ENCODE data around the gene PON3. TPM values are rescaled to one million over a fixed set of nuclear protein-coding genes. Genes with fewer than 3 reads are reported as not detected.
A peak's percentile ranks its signal among the peaks of the same experiment; 100 is the strongest.

Gene PON3
- total and polyA plus RNA-seq, 2 of the 13 experiments (the other 11 are each of a cell fraction or from before 2014, with no cell fraction given) = 23.6 to 37.8 TPM

DNA sequence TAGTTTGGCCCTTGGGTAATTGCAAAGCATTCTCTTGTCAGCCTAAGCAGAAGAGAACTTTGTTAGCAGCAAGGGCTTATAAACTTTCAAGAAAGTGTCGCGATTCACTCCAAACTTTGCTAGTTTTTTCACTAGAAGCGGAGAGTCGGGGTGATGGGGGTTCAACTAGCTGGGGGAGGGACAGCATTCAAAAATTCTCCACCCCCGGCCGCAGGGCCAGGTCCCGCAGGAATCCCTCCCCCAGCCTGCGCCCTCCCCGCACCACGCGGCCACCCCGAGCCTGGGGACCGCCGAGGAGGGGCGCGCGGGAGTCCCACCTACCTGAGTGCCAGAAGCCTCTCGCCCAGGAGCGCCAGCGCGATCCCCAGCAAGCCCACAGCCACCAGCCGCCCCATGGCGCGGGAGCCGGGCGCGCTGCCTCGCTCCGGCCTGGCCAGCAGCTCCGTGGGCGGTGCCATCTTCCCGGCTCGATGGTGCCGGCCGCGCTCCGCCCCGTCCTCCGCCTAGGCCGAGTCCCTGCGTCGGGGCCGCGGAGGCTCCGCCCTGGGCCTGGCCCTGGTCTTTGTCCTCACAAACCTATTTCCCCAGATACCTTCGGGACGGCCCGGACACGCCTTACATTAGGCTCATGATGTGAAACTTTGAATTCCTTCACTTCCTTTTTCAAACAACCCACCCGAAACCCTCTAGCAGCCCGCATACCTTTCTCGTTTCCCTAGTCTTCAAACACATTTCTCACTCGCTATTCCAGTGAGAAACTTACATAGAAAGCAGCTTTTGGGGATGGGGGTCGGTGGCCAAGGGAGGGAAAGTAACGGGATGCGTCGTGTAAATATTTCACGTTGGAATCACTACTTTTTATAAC lies 38.6 kb upstream of the PON3 start, which contains the start of gene PON2 (continued):
- TF ChIP-seq BHLHE40 (IDR thresholded peaks at IDR 0.05; ENCODE audit: low read length) = no peak
- TF ChIP-seq ZNF446 (CRISPR knock-in tag; IDR thresholded peaks at IDR 0.05) = peak; percentile 83; the same call in 1 of the 2 replicates
- peak; percentile 87 for TF ChIP-seq ARNT2 (CRISPR knock-in tag; IDR thresholded peaks at IDR 0.05; ENCODE audit: low read depth)
- peak; percentile 96 for TF ChIP-seq ZFY (CRISPR knock-in tag; IDR thresholded peaks at IDR 0.05)
- TF ChIP-seq, protein P1, sequence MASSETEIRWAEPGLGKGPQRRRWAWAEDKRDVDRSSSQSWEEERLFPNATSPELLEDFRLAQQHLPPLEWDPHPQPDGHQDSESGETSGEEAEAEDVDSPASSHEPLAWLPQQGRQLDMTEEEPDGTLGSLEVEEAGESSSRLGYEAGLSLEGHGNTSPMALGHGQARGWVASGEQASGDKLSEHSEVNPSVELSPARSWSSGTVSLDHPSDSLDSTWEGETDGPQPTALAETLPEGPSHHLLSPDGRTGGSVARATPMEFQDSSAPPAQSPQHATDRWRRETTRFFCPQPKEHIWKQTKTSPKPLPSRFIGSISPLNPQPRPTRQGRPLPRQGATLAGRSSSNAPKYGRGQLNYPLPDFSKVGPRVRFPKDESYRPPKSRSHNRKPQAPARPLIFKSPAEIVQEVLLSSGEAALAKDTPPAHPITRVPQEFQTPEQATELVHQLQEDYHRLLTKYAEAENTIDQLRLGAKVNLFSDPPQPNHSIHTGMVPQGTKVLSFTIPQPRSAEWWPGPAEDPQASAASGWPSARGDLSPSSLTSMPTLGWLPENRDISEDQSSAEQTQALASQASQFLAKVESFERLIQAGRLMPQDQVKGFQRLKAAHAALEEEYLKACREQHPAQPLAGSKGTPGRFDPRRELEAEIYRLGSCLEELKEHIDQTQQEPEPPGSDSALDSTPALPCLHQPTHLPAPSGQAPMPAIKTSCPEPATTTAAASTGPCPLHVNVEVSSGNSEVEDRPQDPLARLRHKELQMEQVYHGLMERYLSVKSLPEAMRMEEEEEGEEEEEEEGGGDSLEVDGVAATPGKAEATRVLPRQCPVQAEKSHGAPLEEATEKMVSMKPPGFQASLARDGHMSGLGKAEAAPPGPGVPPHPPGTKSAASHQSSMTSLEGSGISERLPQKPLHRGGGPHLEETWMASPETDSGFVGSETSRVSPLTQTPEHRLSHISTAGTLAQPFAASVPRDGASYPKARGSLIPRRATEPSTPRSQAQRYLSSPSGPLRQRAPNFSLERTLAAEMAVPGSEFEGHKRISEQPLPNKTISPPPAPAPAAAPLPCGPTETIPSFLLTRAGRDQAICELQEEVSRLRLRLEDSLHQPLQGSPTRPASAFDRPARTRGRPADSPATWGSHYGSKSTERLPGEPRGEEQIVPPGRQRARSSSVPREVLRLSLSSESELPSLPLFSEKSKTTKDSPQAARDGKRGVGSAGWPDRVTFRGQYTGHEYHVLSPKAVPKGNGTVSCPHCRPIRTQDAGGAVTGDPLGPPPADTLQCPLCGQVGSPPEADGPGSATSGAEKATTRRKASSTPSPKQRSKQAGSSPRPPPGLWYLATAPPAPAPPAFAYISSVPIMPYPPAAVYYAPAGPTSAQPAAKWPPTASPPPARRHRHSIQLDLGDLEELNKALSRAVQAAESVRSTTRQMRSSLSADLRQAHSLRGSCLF (CRISPR knock-in tag; IDR thresholded peaks at IDR 0.05; ENCODE audit: borderline replicate concordance) = no peak
- TF ChIP-seq ZNF841 (CRISPR knock-in tag; IDR thresholded peaks at IDR 0.05; ENCODE audit: borderline replicate concordance) = no peak
- TF ChIP-seq NFATC3 (CRISPR knock-in tag; IDR thresholded peaks at IDR 0.05) = 0 out of 2 replicates have a peak, but pooled peaks have one; percentile 56
- no peak for TF ChIP-seq NR2F1 (CRISPR knock-in tag; IDR thresholded peaks at IDR 0.05)
- TF ChIP-seq ESRRA (CRISPR knock-in tag; IDR thresholded peaks at IDR 0.05; ENCODE audit: low read depth) = no peak
- no peak for TF ChIP-seq TCF7L2 (IDR thresholded peaks at IDR 0.05; ENCODE audit: low read depth, low read length)
- TF ChIP-seq SIN3B (IDR thresholded peaks at IDR 0.05; ENCODE audit: low read length) = no peak
- TF ChIP-seq FOXK2 (IDR thresholded peaks at IDR 0.05) = no peak
- no peak for TF ChIP-seq ZNF569 (CRISPR knock-in tag; IDR thresholded peaks at IDR 0.05; ENCODE audit: borderline replicate concordance)
- TF ChIP-seq ZNF207 (IDR thresholded peaks at IDR 0.05; ENCODE audit: borderline replicate concordance) = no peak
- TF ChIP-seq, protein P2, sequence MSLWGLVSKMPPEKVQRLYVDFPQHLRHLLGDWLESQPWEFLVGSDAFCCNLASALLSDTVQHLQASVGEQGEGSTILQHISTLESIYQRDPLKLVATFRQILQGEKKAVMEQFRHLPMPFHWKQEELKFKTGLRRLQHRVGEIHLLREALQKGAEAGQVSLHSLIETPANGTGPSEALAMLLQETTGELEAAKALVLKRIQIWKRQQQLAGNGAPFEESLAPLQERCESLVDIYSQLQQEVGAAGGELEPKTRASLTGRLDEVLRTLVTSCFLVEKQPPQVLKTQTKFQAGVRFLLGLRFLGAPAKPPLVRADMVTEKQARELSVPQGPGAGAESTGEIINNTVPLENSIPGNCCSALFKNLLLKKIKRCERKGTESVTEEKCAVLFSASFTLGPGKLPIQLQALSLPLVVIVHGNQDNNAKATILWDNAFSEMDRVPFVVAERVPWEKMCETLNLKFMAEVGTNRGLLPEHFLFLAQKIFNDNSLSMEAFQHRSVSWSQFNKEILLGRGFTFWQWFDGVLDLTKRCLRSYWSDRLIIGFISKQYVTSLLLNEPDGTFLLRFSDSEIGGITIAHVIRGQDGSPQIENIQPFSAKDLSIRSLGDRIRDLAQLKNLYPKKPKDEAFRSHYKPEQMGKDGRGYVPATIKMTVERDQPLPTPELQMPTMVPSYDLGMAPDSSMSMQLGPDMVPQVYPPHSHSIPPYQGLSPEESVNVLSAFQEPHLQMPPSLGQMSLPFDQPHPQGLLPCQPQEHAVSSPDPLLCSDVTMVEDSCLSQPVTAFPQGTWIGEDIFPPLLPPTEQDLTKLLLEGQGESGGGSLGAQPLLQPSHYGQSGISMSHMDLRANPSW (CRISPR knock-in tag; IDR thresholded peaks at IDR 0.05; ENCODE audit: borderline replicate concordance) = no peak
- no peak for TF ChIP-seq SRSF4 (IDR thresholded peaks at IDR 0.05; ENCODE audit: low read depth, low read length, poor library complexity, severe bottlenecking)
- TF ChIP-seq JUNB (CRISPR knock-in tag; IDR thresholded peaks at IDR 0.05; ENCODE audit: borderline replicate concordance) = peak; percentile 47; the same call in 1 of the 2 replicates
- TF ChIP-seq AHR (CRISPR knock-in tag; IDR thresholded peaks at IDR 0.05) = peak; percentile 91
- TF ChIP-seq MXI1 (IDR thresholded peaks at IDR 0.05; ENCODE audit: borderline replicate concordance, low read depth, low read length) = 0 out of 3 replicates have a peak, but pooled peaks have one; percentile 17
- peak; percentile 66 for TF ChIP-seq SOX5 (CRISPR knock-in tag; IDR thresholded peaks at IDR 0.05; ENCODE audit: borderline replicate concordance)
- TF ChIP-seq RFX5 (IDR thresholded peaks at IDR 0.05; ENCODE audit: low read depth, low read length) = no peak
- TF ChIP-seq, protein P3, sequence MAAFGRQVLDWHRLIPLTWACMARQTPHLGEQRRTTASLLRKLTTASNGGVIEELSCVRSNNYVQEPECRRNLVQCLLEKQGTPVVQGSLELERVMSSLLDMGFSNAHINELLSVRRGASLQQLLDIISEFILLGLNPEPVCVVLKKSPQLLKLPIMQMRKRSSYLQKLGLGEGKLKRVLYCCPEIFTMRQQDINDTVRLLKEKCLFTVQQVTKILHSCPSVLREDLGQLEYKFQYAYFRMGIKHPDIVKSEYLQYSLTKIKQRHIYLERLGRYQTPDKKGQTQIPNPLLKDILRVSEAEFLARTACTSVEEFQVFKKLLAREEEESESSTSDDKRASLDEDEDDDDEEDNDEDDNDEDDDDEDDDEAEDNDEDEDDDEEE (CRISPR knock-in tag; IDR thresholded peaks at IDR 0.05) = no peak

Data from HepG2 (cell line).